Tibial artery (tissue), 4 donors: ENCODE measurements around the gene CCNB3.
"Not testable (repeated sequence)": the region's sequence is repeated elsewhere in the genome, so short reads cannot be mapped to it uniquely, and the experiment has no call there.

Source experiments
- DNase-seq, 2 donors: peaks; one replicate each; pipeline ENCODE4 v3.0.0-alpha.2; 2019
- H3K27ac ChIP-seq, 2 donors: fragments of 200-600 bp; sonication (generic) in 1 of 2; 1 replicate in 1 of 2; 2 replicates in 1 of 2; pipeline ENCODE4 v1.5.1; 2018 to 2019; ENCODE audit warnings: mild to moderate bottlenecking in 1 of 2
- H3K27me3 ChIP-seq, 2 donors: fragments of 200-600 bp; sonication (generic) in 1 of 2; one replicate each; pipeline versions ENCODE4 v1.5.1 to v1.6.0; 2016 to 2019
- H3K36me3 ChIP-seq, 3 donors: fragments of 200-600 bp; sonication (generic) in 2 of 3; one replicate each; pipeline ENCODE4 v1.5.1; 2016 to 2019; ENCODE audit warnings: mild to moderate bottlenecking in 2 of 3
- H3K4me1 ChIP-seq, 4 donors: fragments of 200-600 bp; sonication (generic) in 2 of 4; 1 replicate in 3 of 4; 2 replicates in 1 of 4; pipeline ENCODE4 v1.5.1; 2016 to 2019
- H3K4me3 ChIP-seq, 2 donors: fragments of 200-600 bp; sonication (generic) in 1 of 2; 1 replicate in 1 of 2; 2 replicates in 1 of 2; pipeline ENCODE4 v1.5.1; 2018 to 2019; ENCODE audit warnings: mild to moderate bottlenecking in 2 of 2
- H3K9me3 ChIP-seq, 3 donors: fragments of 200-600 bp; sonication (generic) in 1 of 3; one replicate each; pipeline ENCODE4 v1.5.1; 2016 to 2019
- CTCF ChIP-seq, 2 experiments: fragments of 200-600 bp in 1 of 2; fragments of 450-650 bp in 1 of 2; IDR thresholded peaks; one replicate each; pipeline ENCODE4 v1.5.1; 2017 to 2019; ENCODE audit warnings: antibody characterized with exemption in 2 of 2, mild to moderate bottlenecking in 1 of 2, moderate library complexity in 1 of 2
- intact Hi-C: fragments of 100-400 bp; cut with DNase I; formaldehyde crosslinking; loops from one replicate; pipeline ENCODE4 v1.15.0; 2023; ENCODE audit warnings: low total_unique reads

Gene CCNB3

DNA sequence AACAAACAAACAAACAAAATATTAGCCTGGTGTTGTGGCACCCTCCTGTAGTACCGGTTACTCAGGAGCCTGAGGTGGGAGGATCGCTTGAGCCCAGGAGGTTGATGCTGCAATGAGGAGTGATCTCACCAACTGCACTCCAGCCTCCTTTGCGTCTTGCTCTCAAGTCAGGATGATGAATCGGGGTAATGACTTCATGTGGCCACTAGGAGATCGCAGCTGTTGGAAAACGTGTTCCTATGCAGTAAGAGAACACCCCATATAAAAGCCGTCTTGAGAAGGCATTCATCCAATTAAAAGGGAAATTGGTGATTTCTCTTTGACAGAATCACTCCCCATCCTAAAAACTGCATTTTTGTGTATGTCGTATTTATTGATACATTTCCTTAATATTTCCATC, 6.9 kb downstream of the CCNB3 start:
- TF ChIP-seq CTCF (IDR thresholded peaks at IDR 0.05): no peak
- intact Hi-C loops: no loop called here
- no peaks in the 10 kb centered on the region for H3K36me3 ChIP-seq
- no peaks in the 10 kb centered on the region for H3K27me3 ChIP-seq
- H3K9me3 ChIP-seq: no peaks in the 10 kb centered on the region
- no peak overlapping the region for H3K27ac ChIP-seq
- DNase-seq: no peak
- no peak overlapping the region for H3K4me3 ChIP-seq
- no peaks in the 10 kb centered on the region for H3K4me1 ChIP-seq

- no peaks in the 10 kb centered on the region for H3K4me1 ChIP-seq
- no peak for TF ChIP-seq CTCF (IDR thresholded peaks at IDR 0.05)
- H3K27me3 ChIP-seq: no peaks in the 10 kb centered on the region
- no peaks in the 10 kb centered on the region for H3K9me3 ChIP-seq
- intact Hi-C loops: no loop called here
- no peaks in the 10 kb centered on the region for H3K36me3 ChIP-seq
- DNase-seq: no peak
- H3K4me3 ChIP-seq: no peak overlapping the region
- H3K27ac ChIP-seq: no peak overlapping the region
Observed at GRCh38 chrX:50281253-50281652, 76.7 kb downstream of the CCNB3 start.

DNA sequence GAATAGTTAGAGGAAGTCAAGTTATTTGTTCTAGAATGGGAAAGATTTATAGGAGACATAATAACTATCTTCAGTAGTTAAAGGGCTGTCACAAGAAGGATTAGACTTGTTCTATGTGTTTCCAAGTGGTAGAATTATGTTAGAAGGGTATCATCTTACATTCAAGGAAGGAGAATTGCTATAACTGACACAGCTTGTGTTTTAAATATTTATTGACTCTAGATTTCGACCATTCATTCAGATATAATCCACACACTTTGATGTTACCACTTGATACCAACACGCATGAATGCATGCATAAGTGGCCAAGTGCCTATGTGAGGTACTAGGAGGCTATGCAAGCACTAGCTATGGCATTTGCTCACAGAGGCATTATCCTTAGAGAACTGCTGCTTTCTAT, 122.7 kb downstream of the CCNB3 start:
- no peak for TF ChIP-seq CTCF (IDR thresholded peaks at IDR 0.05)
- Histone ChIP-seq H3K4me3 (no peak overlapping the region), H3K4me1 (no peaks in the 10 kb centered on the region), H3K27me3 (no peaks in the 10 kb centered on the region), H3K9me3 (peaks cover 0 to 6% (median 3%) of the 10 kb centered on the region in 3 donors), H3K36me3 (no peaks in the 10 kb centered on the region), H3K27ac (no peak overlapping the region)
- no peak for DNase-seq
- intact Hi-C loops: no loop called here

- H3K4me1 ChIP-seq, DNase-seq, H3K9me3 ChIP-seq, intact Hi-C loops, H3K4me3 ChIP-seq, H3K36me3 ChIP-seq, H3K27me3 ChIP-seq, H3K27ac ChIP-seq: not testable (repeated sequence)
Observed at GRCh38 chrX:50332668-50333067, 128.1 kb downstream of the CCNB3 start.

GRCh38 chrX:50333308-50333707, 128.7 kb downstream of the CCNB3 start:
- no peak overlapping the region for H3K4me3 ChIP-seq
- H3K4me1 ChIP-seq: no peaks in the 10 kb centered on the region
- no peak for TF ChIP-seq CTCF (IDR thresholded peaks at IDR 0.05)
- no peaks in the 10 kb centered on the region for H3K36me3 ChIP-seq
- DNase-seq: no peak
- H3K9me3 ChIP-seq: peaks cover 0 to 6% (median 0%) of the 10 kb centered on the region in 3 donors
- H3K27ac ChIP-seq: no peak overlapping the region
- no peaks in the 10 kb centered on the region for H3K27me3 ChIP-seq
- intact Hi-C loops: no loop called here

GRCh38 chrX:50343917-50344316, 139.4 kb downstream of the CCNB3 start:
- no peak for DNase-seq
- intact Hi-C loops: no loop called here

More at GRCh38 chrX:50343917-50344316, 139.4 kb downstream of the CCNB3 start:
- Histone ChIP-seq H3K4me1 (no peaks in the 10 kb centered on the region), H3K4me3 (no peak overlapping the region), H3K27me3 (no peaks in the 10 kb centered on the region), H3K27ac (no peak overlapping the region), H3K9me3 (no peaks in the 10 kb centered on the region), H3K36me3 (no peaks in the 10 kb centered on the region)
- TF ChIP-seq CTCF (IDR thresholded peaks at IDR 0.05): no peak
